ENCODE data around the gene ANO7.

- TF ChIP-seq POLR2AphosphoS5 (IDR thresholded peaks at IDR 0.05; ENCODE audit: borderline replicate concordance, low read depth, low read length) = no peak
- TF ChIP-seq EZH2 (IDR thresholded peaks at IDR 0.05) = no peak
Measured at GRCh38 chr2:241156971-241157441, 31.5 kb upstream of the ANO7 start.

Data from SK-N-MC (cell line).